Measurements from ENCODE around the gene GDF2. TPM values are rescaled to one million over a fixed set of nuclear protein-coding genes. Genes with fewer than 3 reads are reported as not detected.

The GDF2 gene
- total and polyA plus RNA-seq, 5 donors from 2014 or later = not detected

DNA sequence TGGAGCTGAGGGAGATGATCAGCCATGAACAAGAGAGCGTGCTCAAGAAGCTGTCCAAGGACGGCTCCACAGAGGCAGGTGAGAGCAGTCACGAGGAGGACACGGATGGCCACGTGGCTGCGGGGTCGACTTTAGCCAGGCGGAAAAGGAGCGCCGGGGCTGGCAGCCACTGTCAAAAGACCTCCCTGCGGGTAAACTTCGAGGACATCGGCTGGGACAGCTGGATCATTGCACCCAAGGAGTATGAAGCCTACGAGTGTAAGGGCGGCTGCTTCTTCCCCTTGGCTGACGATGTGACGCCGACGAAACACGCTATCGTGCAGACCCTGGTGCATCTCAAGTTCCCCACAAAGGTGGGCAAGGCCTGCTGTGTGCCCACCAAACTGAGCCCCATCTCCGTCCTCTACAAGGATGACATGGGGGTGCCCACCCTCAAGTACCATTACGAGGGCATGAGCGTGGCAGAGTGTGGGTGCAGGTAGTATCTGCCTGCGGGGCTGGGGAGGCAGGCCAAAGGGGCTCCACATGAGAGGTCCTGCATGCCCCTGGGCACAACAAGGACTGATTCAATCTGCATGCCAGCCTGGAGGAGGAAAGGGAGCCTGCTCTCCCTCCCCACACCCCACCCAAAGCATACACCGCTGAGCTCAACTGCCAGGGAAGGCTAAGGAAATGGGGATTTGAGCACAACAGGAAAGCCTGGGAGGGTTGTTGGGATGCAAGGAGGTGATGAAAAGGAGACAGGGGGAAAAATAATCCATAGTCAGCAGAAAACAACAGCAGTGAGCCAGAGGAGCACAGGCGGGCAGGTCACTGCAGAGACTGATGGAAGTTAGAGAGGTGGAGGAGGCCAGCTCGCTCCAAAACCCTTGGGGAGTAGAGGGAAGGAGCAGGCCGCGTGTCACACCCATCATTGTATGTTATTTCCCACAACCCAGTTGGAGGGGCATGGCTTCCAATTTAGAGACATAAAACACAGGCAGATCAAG is 3.3 kb downstream of the GDF2 start:
- ATAC-seq (ENCODE audit: low read depth in 2 of 2) = no peak
- no peaks in the 10 kb centered on the region for H3K4me1 Mint-ChIP-seq
- H3K27ac ChIP-seq (ENCODE audit: insufficient read depth, low read length, poor library complexity, severe bottlenecking) = no peak overlapping the region
- no peaks in the 10 kb centered on the region for H3K9me3 ChIP-seq (ENCODE audit: control insufficient read depth in 2 of 2, low read length in 2 of 2)
- H3K4me3 ChIP-seq (ENCODE audit: low read depth, low read length) = no peak overlapping the region
- H3K36me3 Mint-ChIP-seq = no peaks in the 10 kb centered on the region
- DNase-seq = no peak
- H3K36me3 ChIP-seq (ENCODE audit: control insufficient read depth, insufficient read depth, low read length) = no peaks in the 10 kb centered on the region
- no peaks in the 10 kb centered on the region for H3K4me1 ChIP-seq (ENCODE audit: control insufficient read depth, insufficient read depth, low read length, poor library complexity, severe bottlenecking)
- H3K27ac Mint-ChIP-seq = no peak overlapping the region
- peaks cover 4% of the 10 kb centered on the region for H3K27me3 Mint-ChIP-seq
- H3K9me3 Mint-ChIP-seq = peaks cover 0 to 2% (median 0%) of the 10 kb centered on the region in 7 donors
- H3K4me3 Mint-ChIP-seq = peak overlapping the region in 1 of 4 donors; percentile 33
- H3K27me3 ChIP-seq (ENCODE audit: control insufficient read depth, insufficient read depth, low read length) = no peaks in the 10 kb centered on the region

DNA sequence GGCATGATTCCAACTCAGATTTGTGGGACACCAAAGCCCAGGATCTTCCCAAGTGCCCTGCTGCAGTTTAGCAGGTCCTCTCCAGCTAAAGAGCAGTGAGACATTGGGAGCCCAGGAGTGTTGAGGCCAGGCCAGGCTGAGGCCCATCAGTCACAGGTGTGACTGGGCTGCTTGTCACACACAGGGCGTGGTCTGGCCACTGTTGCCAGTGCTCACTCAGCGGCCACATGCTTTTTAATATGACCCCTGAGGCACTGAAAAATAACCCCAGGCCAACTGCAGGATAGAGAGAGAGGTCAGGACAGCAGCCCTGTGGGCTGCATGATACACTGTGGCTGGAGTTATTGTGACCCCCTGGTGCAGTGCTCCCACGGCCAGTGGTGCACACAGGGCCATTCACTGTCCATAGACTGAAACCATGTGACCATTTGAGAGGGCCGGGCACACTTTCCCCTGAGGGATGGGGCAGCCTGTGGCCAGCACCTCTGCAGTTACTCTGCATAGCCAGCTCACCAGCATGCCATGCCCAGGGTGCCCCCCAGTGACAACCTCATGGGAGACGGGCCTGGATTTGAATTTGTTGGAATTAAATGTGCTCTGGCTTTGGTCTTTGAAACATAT is 4.2 kb downstream of the GDF2 start:
- no peaks in the 10 kb centered on the region for H3K27me3 ChIP-seq (ENCODE audit: control insufficient read depth, insufficient read depth, low read length)
- no peak overlapping the region for H3K27ac ChIP-seq (ENCODE audit: insufficient read depth, low read length, poor library complexity, severe bottlenecking)
- H3K4me3 ChIP-seq (ENCODE audit: low read depth, low read length) = no peak overlapping the region
- H3K9me3 ChIP-seq (ENCODE audit: control insufficient read depth in 2 of 2, low read length in 2 of 2) = no peaks in the 10 kb centered on the region
- no peaks in the 10 kb centered on the region for H3K4me1 Mint-ChIP-seq
- peaks cover 4% of the 10 kb centered on the region for H3K27me3 Mint-ChIP-seq
- no peak overlapping the region for H3K4me3 Mint-ChIP-seq
- ATAC-seq (ENCODE audit: low read depth in 2 of 2) (no peak), DNase-seq (no peak)
- H3K36me3 Mint-ChIP-seq = no peaks in the 10 kb centered on the region
- H3K9me3 Mint-ChIP-seq = peaks cover 0 to 2% (median 0%) of the 10 kb centered on the region in 7 donors
- no peak overlapping the region for H3K27ac Mint-ChIP-seq
- no peaks in the 10 kb centered on the region for H3K36me3 ChIP-seq (ENCODE audit: control insufficient read depth, insufficient read depth, low read length)
- no peaks in the 10 kb centered on the region for H3K4me1 ChIP-seq (ENCODE audit: control insufficient read depth, insufficient read depth, low read length, poor library complexity, severe bottlenecking)

DNA sequence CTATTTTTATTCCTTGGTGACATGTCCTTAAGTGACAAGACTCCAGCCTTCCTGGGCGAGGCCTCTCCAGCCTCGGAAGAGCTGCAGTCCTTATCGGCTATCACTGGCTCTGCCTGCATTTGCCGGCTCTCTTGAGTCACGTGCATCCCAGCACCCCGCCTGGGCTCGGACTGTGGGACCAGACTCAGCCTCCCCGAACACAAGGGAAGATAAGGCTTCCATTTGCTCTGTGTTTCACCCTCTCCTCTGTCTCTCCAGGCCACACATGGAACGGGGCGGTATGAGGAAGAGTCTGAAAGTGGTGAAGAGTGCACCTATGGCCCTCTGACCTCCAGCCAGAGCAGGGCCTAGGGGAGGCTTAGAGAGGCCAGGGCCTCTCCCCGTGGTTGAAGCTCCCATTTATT is 4.7 kb downstream of the GDF2 start:
- Mint-ChIP-seq H3K4me3 (no peak overlapping the region), H3K27ac (no peak overlapping the region), H3K36me3 (no peaks in the 10 kb centered on the region), H3K9me3 (peaks cover 0 to 2% (median 0%) of the 10 kb centered on the region in 7 donors), H3K4me1 (no peaks in the 10 kb centered on the region), H3K27me3 (peaks cover 4% of the 10 kb centered on the region)
- no peaks in the 10 kb centered on the region for H3K27me3 ChIP-seq (ENCODE audit: control insufficient read depth, insufficient read depth, low read length)
- H3K4me3 ChIP-seq (ENCODE audit: low read depth, low read length) = no peak overlapping the region
- DNase-seq (no peak), ATAC-seq (ENCODE audit: low read depth in 2 of 2) (no peak)
- H3K4me1 ChIP-seq (ENCODE audit: control insufficient read depth, insufficient read depth, low read length, poor library complexity, severe bottlenecking) = no peaks in the 10 kb centered on the region
- no peak overlapping the region for H3K27ac ChIP-seq (ENCODE audit: insufficient read depth, low read length, poor library complexity, severe bottlenecking)
- no peaks in the 10 kb centered on the region for H3K36me3 ChIP-seq (ENCODE audit: control insufficient read depth, insufficient read depth, low read length)
- no peaks in the 10 kb centered on the region for H3K9me3 ChIP-seq (ENCODE audit: control insufficient read depth in 2 of 2, low read length in 2 of 2)

DNA sequence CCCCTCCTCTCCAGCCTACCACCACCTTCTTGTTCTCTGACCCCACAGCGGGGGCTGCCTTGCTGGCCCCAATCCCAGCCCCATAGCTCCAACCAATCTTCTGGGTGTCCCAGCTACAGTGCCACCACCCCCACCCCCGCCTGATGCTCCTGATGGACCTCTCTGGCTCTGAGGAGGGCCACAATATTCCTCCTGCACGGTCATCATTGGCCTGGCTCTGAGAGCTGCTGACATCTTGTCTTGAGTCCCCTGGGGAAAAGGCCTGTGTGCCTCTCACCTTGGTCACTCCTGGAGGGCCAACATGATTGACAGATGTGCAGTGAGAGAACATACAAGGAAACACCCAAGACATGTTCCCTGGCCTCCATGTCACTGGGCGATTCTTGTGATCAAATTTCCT is 7.6 kb downstream of the GDF2 start:
- Mint-ChIP-seq H3K4me1 (no peaks in the 10 kb centered on the region), H3K36me3 (no peaks in the 10 kb centered on the region), H3K4me3 (no peak overlapping the region), H3K27me3 (no peaks in the 10 kb centered on the region), H3K27ac (no peak overlapping the region), H3K9me3 (peaks cover 0 to 2% (median 0%) of the 10 kb centered on the region in 7 donors)
- Histone ChIP-seq H3K27ac (ENCODE audit: insufficient read depth, low read length, poor library complexity, severe bottlenecking) (no peak overlapping the region), H3K27me3 (ENCODE audit: control insufficient read depth, insufficient read depth, low read length) (no peaks in the 10 kb centered on the region), H3K4me3 (ENCODE audit: low read depth, low read length) (no peak overlapping the region), H3K4me1 (ENCODE audit: control insufficient read depth, insufficient read depth, low read length, poor library complexity, severe bottlenecking) (no peaks in the 10 kb centered on the region), H3K36me3 (ENCODE audit: control insufficient read depth, insufficient read depth, low read length) (no peaks in the 10 kb centered on the region), H3K9me3 (ENCODE audit: control insufficient read depth in 2 of 2, low read length in 2 of 2) (no peaks in the 10 kb centered on the region)
- ATAC-seq (ENCODE audit: low read depth in 2 of 2) (no peak), DNase-seq (no peak)

DNA sequence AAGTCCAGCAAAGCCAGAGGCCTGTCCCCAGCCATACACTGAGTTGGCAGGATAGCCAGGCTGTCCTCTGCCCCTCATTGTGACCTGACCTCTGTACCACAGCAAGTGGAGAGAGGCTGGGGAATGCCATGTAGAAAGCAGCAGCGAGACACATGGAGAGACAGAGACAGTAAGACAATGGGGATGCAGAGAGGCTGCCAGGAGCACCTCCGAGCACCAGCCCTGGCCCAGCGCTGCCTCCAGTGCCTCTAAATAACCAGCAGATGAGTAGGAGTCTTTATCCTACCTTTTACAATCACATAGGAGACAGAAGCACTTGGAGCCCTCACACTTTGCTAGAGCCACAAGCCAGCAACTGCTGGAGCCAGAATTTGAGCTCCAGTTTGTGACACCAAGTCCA is 8.1 kb downstream of the GDF2 start:
- Mint-ChIP-seq H3K27me3 (no peaks in the 10 kb centered on the region), H3K4me3 (no peak overlapping the region), H3K9me3 (peaks cover 0 to 2% (median 0%) of the 10 kb centered on the region in 7 donors), H3K36me3 (no peaks in the 10 kb centered on the region), H3K4me1 (no peaks in the 10 kb centered on the region), H3K27ac (no peak overlapping the region)
- H3K9me3 ChIP-seq (ENCODE audit: control insufficient read depth in 2 of 2, low read length in 2 of 2) = no peaks in the 10 kb centered on the region
- ATAC-seq (ENCODE audit: low read depth in 2 of 2) = no peak
- H3K36me3 ChIP-seq (ENCODE audit: control insufficient read depth, insufficient read depth, low read length) = no peaks in the 10 kb centered on the region
- no peak for DNase-seq
- no peaks in the 10 kb centered on the region for H3K4me1 ChIP-seq (ENCODE audit: control insufficient read depth, insufficient read depth, low read length, poor library complexity, severe bottlenecking)
- no peak overlapping the region for H3K4me3 ChIP-seq (ENCODE audit: low read depth, low read length)
- no peak overlapping the region for H3K27ac ChIP-seq (ENCODE audit: insufficient read depth, low read length, poor library complexity, severe bottlenecking)
- no peaks in the 10 kb centered on the region for H3K27me3 ChIP-seq (ENCODE audit: control insufficient read depth, insufficient read depth, low read length)

DNA sequence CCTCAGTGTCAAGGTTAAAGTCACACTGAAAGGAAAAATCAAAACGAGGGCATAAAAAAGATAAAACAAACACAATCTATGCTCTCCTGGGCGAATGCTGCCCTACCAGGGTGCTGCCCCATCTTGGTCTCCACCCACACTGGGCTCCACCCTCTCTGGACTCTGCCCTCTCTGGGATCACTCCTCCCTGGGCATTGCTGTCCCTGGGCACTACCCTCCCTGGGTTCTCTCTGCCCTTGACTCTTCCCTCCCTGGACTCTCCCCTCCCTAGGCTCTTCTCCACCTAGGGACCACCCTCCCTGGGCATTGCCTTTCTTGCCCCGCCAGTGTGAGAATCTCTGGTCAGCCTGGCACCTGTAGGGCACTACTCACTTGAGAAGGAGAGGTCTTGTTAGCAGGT is 8.6 kb downstream of the GDF2 start:
- no peak overlapping the region for H3K4me3 Mint-ChIP-seq
- ATAC-seq (ENCODE audit: low read depth in 2 of 2) (no peak), DNase-seq (no peak)
- H3K36me3 ChIP-seq (ENCODE audit: control insufficient read depth, insufficient read depth, low read length) = no peaks in the 10 kb centered on the region
- H3K27ac Mint-ChIP-seq = no peak overlapping the region
- peaks cover 0 to 2% (median 0%) of the 10 kb centered on the region in 7 donors for H3K9me3 Mint-ChIP-seq
- H3K4me1 Mint-ChIP-seq = no peaks in the 10 kb centered on the region
- H3K27me3 ChIP-seq (ENCODE audit: control insufficient read depth, insufficient read depth, low read length) = no peaks in the 10 kb centered on the region
- H3K9me3 ChIP-seq (ENCODE audit: control insufficient read depth in 2 of 2, low read length in 2 of 2) = no peaks in the 10 kb centered on the region
- H3K4me1 ChIP-seq (ENCODE audit: control insufficient read depth, insufficient read depth, low read length, poor library complexity, severe bottlenecking) = no peaks in the 10 kb centered on the region
- no peak overlapping the region for H3K4me3 ChIP-seq (ENCODE audit: low read depth, low read length)
- H3K27ac ChIP-seq (ENCODE audit: insufficient read depth, low read length, poor library complexity, severe bottlenecking) = no peak overlapping the region
- no peaks in the 10 kb centered on the region for H3K27me3 Mint-ChIP-seq
- no peaks in the 10 kb centered on the region for H3K36me3 Mint-ChIP-seq

DNA sequence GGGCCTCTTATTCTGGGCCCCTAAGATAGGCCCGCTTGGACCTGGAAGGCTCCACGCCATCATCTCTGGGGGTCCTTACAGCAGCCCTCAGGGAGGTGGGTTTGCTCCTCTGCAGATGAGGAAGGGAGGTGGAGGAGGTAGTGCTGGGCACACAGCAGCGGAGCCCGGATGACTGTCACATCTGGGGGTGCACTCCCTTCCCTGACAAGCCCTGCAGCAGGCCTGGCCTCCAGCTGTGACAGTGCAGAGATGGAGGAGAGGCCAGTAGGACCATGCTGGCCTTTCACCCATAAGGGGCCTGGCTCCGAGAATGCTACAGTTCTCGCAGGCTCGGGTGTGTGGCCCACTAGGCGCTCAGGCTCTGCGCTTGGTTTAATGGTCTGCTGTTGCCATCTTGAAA is 9.2 kb downstream of the GDF2 start:
- H3K4me1 ChIP-seq (ENCODE audit: control insufficient read depth, insufficient read depth, low read length, poor library complexity, severe bottlenecking) = no peaks in the 10 kb centered on the region
- H3K4me3 ChIP-seq (ENCODE audit: low read depth, low read length) = no peak overlapping the region
- no peaks in the 10 kb centered on the region for H3K27me3 ChIP-seq (ENCODE audit: control insufficient read depth, insufficient read depth, low read length)
- no peaks in the 10 kb centered on the region for H3K9me3 ChIP-seq (ENCODE audit: control insufficient read depth in 2 of 2, low read length in 2 of 2)
- no peaks in the 10 kb centered on the region for H3K27me3 Mint-ChIP-seq
- H3K4me1 Mint-ChIP-seq = no peaks in the 10 kb centered on the region
- H3K36me3 Mint-ChIP-seq = no peaks in the 10 kb centered on the region
- H3K36me3 ChIP-seq (ENCODE audit: control insufficient read depth, insufficient read depth, low read length) = no peaks in the 10 kb centered on the region
- DNase-seq (no peak), ATAC-seq (ENCODE audit: low read depth in 2 of 2) (no peak)
- H3K9me3 Mint-ChIP-seq = peaks cover 0 to 2% (median 0%) of the 10 kb centered on the region in 7 donors
- H3K27ac Mint-ChIP-seq = no peak overlapping the region
- H3K27ac ChIP-seq (ENCODE audit: insufficient read depth, low read length, poor library complexity, severe bottlenecking) = no peak overlapping the region
- peak overlapping the region in 1 of 4 donors; percentile 54 for H3K4me3 Mint-ChIP-seq
